D341Med (cell line): ENCODE data around the gene PIK3CA.
"Not testable (repeated sequence)": the region's sequence is repeated elsewhere in the genome, so short reads cannot be mapped to it uniquely, and the experiment has no call there.

Experiments used
- DNase-seq: peaks from one replicate; pipeline ENCODE4 v3.0.0; 2012; ENCODE audit warnings: low spot score

PIK3CA gene

DNA sequence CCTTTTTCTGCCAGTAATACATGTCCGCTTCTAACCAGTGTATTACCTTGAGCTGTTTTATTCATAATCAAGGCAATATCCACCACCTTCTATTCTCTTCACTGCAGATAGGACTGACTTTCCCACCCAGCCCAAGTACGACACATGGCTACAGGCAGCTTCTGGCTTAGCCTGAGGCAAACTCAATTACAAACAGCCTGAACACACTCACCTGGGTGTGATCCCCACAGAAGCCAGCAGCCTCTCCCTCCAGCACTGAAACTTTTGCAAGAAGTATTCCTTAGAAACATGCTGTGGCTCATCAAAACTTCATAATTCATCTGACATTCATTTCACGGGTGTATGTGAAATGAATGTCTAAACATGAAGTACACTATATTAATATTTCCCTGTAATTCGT, 116.3 kb downstream of the PIK3CA start:
- DNase-seq: no peak

GRCh38 chr3:179265092-179265491, 116.9 kb downstream of the PIK3CA start:
- DNase-seq: no peak

GRCh38 chr3:179265875-179266274, 117.7 kb downstream of the PIK3CA start:
- DNase-seq: no peak

DNA sequence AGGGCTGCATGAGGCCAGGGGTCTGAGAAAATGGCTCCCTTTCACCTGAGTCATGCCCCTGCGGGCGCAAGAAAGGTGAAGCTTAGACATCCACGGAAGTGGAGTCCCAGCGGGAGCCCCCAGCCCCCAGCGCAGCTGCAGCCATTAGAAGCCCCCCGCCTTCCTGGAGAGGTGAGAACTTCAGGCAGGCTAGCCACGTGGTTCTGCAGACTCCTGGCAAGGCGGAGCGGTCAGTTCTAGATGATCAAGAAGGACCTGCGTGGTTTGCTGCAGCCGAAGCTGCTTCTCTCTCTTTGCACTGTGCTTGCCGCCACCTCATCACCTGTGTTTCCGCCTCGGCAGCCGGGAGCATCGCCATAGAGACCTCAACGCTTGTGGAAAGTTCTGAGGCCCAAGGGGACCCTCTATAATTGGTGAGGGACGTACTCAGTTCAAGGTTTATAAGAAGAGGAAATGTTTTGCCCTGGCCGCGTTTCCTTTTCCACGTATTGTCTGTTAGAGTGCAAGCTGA, 118.6 kb downstream of the PIK3CA start:
- no peak for DNase-seq

DNA sequence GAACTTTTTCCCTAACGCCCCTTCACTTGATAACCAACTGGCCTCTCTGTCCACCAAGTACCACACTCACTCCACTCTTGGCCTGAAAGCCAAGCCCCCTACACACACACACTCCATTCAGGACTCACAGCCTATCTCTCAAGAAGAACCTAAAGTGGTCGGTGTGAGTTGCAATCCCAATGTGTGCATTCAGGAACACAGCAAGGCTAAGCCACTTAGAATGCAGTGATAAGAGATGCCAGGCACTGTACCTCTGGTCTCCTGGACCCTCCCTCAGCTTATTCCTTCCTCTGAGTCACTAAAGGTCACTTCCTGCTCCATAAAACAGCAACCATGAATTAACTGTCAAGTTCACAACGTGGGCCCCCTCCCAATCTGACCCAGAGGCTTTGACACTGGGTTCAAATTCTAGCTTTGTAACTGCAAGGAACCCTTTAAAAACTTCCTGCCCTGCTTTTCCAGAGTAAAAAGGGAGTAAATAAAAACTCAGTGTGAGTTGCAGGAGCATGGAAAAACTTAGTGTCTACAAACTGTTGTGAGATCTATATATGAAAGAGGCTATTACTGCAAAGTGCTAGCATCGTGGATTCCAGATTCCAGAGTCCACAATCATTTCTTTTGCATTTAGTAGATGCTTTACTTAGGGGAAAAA, 120.4 kb downstream of the PIK3CA start:
- DNase-seq: no peak

- no peak for DNase-seq
Measured at GRCh38 chr3:179269152-179269707, 121.1 kb downstream of the PIK3CA start.

DNA sequence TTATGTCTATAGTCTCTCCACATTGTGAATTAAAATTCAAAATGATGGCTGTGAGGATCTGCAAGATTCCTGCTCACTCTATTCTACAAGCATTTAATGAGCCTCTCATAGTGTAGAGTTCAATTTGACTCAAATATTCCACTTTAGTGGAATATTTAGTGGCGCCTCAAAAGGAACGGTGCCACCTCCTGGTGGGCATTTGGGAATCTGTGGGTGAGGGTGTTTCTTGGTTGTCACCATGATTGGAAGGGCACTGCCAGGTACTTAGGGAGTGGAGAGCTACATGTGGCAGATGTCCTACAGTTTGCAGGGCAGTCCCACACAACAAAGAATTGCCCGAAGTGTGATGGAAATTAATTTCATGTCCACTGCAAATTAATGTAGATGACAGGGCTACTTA, 124.2 kb downstream of the PIK3CA start:
- DNase-seq: peak; percentile 50

DNA sequence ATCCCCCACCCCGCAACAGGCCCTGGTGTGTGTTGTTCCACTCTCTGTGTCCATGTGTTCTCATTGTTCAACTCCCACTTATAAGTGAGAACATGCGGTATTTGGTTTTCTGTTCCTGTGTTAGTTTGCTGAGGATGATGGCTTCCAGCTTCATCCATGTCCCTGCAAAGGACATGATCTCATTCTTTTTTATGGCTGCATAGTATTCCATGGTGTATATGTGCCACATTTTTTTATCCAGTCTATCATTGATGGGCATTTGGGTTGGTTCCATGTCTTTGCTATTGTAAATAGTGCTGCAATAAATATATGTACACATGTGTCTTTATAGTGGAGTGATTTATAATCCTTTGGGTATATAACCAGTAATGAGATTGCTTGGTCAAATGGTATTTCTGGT, 126.3 kb downstream of the PIK3CA start:
- DNase-seq: not testable (repeated sequence)

GRCh38 chr3:179276001-179276400, 127.8 kb downstream of the PIK3CA start:
- no peak for DNase-seq

DNA sequence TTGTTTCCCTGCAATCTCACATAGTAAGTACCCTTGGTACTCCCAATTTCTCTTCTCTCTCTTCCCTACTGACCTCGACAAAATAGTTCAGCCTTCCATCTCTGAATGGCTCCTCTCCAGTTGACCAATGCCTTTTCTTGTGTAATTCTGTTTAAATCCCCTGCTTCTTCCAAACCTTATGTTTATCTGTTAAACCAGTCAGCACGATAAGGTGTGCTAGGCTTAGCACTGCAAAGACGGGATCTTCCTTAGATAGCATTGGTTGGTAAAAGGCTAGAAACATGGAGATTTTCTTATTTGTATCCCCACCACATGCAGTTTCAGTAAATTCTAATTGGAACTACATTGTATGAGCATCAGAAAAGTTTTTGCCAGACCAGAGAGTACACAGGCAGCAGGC, 128.6 kb downstream of the PIK3CA start:
- no peak for DNase-seq

- no peak for DNase-seq
Measured at GRCh38 chr3:179278151-179278550, 130.0 kb downstream of the PIK3CA start.

- no peak for DNase-seq
Measured at GRCh38 chr3:179278932-179279693, 131.0 kb downstream of the PIK3CA start.

GRCh38 chr3:179279837-179280236, 131.7 kb downstream of the PIK3CA start:
- DNase-seq: no peak

DNA sequence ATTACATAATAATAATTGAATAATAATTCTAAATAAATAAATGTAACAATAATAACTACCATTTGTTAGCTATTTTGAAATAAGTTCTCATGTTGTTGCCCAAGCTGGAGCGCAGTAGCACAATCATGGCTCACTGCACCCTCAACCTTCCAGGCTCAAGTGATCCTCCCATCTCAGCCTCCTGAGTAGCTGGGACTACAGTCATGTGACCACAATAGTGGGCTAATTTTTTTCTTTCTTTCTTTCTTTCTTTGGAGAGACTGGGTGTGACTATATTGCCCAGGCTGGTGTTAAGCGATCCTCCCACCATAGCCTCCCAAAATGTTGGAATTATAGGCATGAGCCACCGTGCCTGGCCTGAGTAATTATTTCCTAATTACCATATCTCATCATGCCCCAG, 133.7 kb downstream of the PIK3CA start:
- DNase-seq: no peak

GRCh38 chr3:179286331-179286730, 138.2 kb downstream of the PIK3CA start:
- no peak for DNase-seq

DNA sequence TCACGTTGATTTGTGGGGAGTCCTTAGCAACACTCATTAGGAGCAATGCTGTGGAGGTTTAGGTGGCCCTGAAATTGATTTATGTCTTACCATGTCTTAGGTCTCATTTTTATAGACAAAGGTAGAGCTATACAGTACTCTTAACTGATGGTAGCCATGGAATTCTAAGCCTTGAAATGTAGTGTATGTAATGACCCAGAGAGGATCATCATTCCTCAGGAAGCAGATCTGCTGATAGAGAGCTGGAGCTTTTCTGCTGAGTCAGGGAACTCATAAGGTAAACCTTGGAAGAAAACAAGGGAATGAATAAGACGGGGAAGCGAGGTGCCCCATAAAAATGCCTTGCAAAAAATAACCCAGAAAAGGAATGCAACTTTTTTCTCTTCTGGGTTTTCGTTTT, 140.7 kb downstream of the PIK3CA start:
- DNase-seq: no peak

GRCh38 chr3:179289295-179289694, 141.1 kb downstream of the PIK3CA start:
- no peak for DNase-seq
